ENCODE results near the gene RNH1. TPM values are rescaled to one million over a fixed set of nuclear protein-coding genes. Genes with fewer than 3 reads are reported as not detected.
"Not testable (repeated sequence)": the region's sequence is repeated elsewhere in the genome, so short reads cannot be mapped to it uniquely, and the experiment has no call there.

RNH1 gene
- polyA plus RNA-seq, 3 donors: 62.4 to 80.0 (median 71.8) TPM

DNA sequence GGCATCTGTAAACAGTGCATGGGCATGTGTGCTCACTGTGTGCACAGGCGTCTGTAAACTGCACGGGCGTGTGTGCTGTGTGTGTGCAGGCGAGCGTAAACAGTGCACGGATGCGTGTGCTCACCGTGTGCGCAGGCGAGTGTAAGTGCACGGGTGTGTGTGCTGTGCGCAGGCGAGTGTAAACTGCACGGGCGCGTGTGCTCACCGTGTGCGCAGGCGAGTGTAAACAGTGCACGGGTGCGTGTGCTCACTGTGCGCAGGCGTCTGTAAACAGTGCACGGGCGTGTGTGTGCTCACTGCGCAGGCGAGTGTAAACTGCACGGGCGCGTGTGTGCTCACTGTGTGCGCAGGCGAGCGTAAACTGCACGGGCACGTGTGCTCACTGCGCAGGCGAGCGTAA is 22.4 kb downstream of the RNH1 start:
- no peak for DNase-seq (ENCODE audit: low read depth in 3 of 3, low spot score in 2 of 3)

DNA sequence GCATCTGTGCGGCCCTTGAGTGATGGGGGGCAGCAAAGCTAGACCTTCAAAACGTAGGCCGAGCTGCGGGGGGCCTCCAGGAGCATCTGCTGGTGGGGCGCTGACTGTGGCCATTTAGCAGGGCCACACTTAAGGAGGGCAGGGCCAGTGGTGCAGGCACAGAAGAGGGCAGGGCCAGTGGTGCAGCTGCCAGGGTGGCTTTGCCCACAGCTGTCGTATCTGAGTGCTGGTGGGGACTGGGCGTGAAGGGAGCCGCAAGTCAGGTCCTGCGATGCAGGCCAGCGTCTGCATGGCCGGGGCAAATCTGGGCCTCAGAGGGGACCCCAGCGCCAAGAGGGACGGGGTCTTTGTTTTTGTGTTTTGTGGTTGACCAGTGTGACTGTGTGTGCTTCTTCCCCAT is 27.7 kb downstream of the RNH1 start:
- no peak for DNase-seq (ENCODE audit: low read depth in 3 of 3, low spot score in 2 of 3)

DNA sequence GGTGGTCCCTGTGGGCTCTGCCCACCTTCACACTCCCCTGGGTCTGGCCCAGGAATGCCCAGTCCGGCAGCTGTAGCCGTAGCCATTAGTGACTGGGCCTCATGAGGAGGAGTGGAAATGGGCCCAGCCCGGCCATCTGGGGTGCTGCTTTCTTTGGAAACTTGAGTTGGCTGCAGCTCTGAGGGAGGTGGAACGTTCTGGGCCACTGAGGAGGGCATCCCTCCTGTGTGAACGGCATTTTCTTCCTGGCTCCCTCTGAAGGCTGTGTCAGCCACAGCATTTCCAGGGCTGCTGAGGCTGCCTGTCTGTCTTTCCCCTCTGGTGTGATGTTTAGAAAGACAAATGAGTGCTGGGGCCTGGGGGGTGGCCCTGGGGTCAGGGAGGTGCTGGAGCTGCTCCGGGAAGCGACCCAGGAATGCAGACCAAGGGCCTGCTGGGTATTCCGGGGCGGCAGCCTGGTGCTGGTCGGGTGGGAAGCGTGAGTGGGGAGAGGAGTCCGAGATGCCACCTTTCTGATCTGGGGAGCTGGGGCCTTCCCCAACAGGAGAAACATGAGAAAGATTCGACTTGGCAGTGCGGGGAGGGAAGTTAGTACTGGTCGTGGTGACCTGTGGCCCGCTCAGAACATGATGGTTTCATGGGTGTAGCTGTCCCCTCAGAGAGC is 29.9 kb downstream of the RNH1 start:
- no peak for DNase-seq (ENCODE audit: low read depth in 3 of 3, low spot score in 2 of 3)

GRCh38 chr11:476416-476815 is 30.6 kb downstream of the RNH1 start:
- no peak for DNase-seq (ENCODE audit: low read depth in 3 of 3, low spot score in 2 of 3)

- DNase-seq (ENCODE audit: low read depth in 3 of 3, low spot score in 2 of 3): no peak
Observed at GRCh38 chr11:475941-476340, 31.1 kb downstream of the RNH1 start.

DNA sequence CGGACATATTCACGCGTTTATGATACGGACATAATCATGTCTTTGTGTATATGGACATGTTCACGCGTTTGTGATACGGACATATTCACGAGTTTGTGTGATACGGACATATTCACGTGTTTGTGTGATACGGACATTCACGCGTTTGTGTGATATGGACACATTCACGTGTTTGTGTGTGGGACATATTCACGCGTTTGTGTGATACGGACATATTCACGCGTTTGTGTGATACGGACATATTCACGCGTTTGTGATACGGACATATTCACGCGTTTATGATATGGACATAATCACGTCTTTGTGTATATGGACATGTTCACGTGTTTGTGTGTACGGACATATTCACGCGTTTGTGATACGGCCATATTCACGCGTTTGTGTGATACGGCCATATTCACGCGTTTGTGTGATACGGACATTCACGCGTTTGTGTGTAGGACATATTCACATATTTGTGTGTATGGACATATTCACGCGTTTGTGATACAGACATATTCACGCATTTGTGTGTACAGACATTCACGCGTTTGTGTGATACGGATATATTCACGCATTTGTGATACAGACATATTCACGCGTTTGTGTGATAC is 32.0 kb downstream of the RNH1 start:
- DNase-seq (ENCODE audit: low read depth in 3 of 3, low spot score in 2 of 3): no peak

- DNase-seq (ENCODE audit: low read depth in 3 of 3, low spot score in 2 of 3): no peak
Observed at GRCh38 chr11:473962-474785, 32.9 kb downstream of the RNH1 start.

- no peak for DNase-seq (ENCODE audit: low read depth in 3 of 3, low spot score in 2 of 3)
Observed at GRCh38 chr11:473415-473814, 33.6 kb downstream of the RNH1 start.

DNA sequence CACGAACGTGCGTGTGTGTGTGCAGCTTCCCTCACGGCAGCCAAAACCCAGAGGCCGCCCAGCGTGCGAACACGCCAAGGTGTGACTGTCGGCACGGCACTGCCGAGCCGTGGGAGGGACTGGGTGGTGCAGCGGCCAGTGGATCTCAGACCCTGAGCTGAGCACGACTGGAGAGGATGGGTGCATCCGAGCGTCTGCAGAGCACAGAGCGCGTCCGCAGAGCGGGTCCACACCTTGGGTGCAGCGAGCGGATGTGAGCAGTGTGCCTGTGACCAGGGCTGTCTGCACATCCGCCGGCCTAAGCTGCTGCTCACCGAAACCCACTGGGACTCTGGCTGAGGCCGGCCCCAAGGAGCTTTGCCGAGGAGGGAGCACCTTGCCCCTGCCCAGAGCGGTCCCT is 34.2 kb downstream of the RNH1 start:
- no peak for DNase-seq (ENCODE audit: low read depth in 3 of 3, low spot score in 2 of 3)

- DNase-seq (ENCODE audit: low read depth in 3 of 3, low spot score in 2 of 3): no peak
Observed at GRCh38 chr11:472272-472671, 34.8 kb downstream of the RNH1 start.

DNA sequence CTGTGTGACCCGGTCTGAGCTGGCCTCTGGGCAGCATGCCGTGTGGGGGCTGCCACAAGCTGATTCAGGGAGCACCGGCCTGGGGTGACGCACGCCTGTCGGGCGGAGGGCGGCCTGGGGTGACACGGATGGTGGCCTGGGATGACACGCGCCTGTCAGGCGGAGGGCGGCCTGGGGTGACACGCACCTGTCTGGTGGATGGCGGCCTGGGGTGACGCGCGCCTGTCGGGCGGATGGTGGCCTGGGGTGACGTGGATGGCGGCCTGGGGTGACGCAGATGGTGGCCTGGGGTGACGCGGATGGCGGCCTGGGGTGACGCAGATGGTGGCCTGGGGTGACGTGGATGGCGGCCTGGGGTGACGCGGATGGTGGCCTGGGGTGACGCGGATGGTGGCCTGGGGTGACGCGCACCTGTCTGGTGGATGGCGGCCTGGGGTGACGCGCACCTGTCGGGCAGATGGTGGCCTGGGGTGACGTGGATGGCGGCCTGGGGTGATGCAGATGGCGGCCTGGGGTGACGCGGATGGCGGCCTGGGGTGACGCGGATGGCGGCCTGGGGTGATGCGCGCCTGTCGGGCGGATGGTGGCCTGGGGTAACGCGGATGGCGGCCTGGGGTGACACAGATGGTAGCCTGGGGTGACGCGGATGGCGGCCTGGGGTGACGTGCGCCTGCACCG is 35.4 kb downstream of the RNH1 start:
- DNase-seq (ENCODE audit: low read depth in 3 of 3, low spot score in 2 of 3): no peak

DNA sequence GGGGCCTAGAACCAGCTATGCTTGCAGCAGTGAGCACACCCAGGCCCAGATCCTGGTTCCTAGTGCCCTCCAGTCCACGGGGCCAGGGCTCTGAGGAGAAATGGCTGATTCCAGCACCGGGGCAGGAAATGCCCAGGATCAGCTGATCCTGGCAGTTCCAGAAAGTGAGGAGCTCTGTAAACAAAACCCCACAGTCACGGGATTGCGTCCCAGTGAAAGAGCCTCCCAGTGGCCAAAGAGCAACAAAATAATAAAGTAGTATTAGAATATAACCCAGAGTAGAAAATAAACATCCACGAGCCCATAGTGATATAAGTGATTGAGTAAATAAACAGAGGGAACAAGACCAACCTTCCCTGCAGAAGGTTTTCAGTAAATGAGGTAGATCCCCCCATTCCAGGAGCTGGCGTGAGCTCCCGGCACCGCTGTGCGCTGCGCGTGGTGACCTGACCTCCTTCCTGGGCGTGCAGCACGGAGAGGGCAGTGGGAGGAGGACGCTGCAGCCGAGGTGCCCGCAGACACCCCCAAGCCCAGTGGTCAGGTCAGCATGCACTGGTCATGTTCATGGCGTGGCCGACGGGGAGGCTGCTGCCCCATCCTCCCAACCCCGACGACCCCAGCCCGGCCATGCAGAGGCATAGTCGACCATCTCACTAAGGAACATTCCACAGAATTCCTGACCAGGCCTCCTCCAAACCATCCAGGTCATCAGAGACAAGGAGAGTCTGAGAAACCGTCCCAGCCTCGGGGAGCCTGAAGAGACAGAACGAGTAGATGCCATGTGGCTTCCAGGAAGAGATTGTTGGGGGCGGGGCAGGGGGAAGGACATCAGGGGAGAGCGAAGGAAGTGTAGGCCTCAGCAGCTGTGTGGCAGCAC is 37.1 kb downstream of the RNH1 start:
- DNase-seq (ENCODE audit: low read depth in 3 of 3, low spot score in 2 of 3): no peak

- not testable (repeated sequence) for DNase-seq (ENCODE audit: low read depth in 3 of 3, low spot score in 2 of 3)
Observed at GRCh38 chr11:469026-469683, 37.9 kb downstream of the RNH1 start.

GRCh38 chr11:468493-468892 is 38.5 kb downstream of the RNH1 start:
- no peak for DNase-seq (ENCODE audit: low read depth in 3 of 3, low spot score in 2 of 3)

DNA sequence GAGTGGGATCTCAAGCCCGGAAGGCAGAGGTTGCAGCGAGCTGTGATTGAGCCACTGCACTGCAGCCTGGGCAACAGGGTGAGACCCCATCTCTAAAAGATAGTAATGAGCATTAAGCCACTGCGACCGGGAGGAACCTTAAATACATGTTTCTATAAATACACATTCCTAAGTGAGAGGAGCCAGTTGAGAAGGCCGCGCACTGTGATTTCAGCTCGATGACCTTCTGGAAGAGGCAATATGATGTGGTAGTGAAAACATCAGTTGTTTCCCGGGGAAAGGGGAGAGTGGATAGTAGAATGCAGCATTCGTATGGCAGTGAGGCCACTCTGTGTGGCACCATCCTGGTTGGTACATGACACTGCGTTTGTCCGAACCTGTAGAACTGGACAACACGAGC is 39.0 kb downstream of the RNH1 start:
- no peak for DNase-seq (ENCODE audit: low read depth in 3 of 3, low spot score in 2 of 3)

GRCh38 chr11:465896-466530 is 41.0 kb downstream of the RNH1 start:
- no peak for DNase-seq (ENCODE audit: low read depth in 3 of 3, low spot score in 2 of 3)

DNA sequence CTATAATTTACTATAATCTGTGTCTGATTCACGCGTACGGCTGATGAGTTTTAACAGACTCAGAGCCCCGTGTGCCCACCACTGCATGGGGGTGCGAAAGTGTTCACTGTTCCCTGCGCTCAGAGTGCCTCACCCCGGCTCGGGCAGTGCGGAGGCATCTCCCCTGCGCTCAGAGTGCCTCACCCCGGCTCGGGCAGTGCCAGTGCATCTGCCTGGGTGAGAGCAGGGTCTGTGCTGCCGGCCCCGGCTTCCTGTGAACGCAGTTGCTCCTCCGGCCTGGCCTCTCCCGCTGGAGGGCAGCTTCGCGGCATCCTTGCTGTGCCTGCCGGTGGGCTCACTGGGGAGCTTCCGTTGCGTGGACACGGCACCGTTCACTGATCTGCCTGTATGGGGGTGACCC is 42.7 kb downstream of the RNH1 start:
- DNase-seq (ENCODE audit: low read depth in 3 of 3, low spot score in 2 of 3): no peak

- no peak for DNase-seq (ENCODE audit: low read depth in 3 of 3, low spot score in 2 of 3)
Observed at GRCh38 chr11:462107-462890, 44.7 kb downstream of the RNH1 start.

- DNase-seq (ENCODE audit: low read depth in 3 of 3, low spot score in 2 of 3): no peak
Observed at GRCh38 chr11:461626-462025, 45.4 kb downstream of the RNH1 start.

Data from right renal cortex interstitium (tissue), 3 donors.